K562 (cell line): ENCODE results near the gene RHOF. TPM values are rescaled to one million over a fixed set of nuclear protein-coding genes. Genes with fewer than 3 reads are reported as not detected.
A peak's percentile ranks its signal among the peaks of the same experiment; 100 is the strongest.

Source experiments
- CSDE1 ChIP-seq, 2 experiments: fragments of 450-650 bp; IDR thresholded peaks; 2 replicates each; pipeline ENCODE4 v1.6.1; 2016; ENCODE audit warnings: mild to moderate bottlenecking in 1 of 2
- CUX1 ChIP-seq: fragments of 200-800 bp; sonication (Bioruptor generic); IDR thresholded peaks from 2 replicates; pipeline ENCODE4 v1.6.1; 2016; ENCODE audit warnings: missing genetic modification characterization, missing compliant biosample characterization
- FOSL1 ChIP-seq: fragments of 200-800 bp; sonication (Bioruptor generic); conservative IDR thresholded peaks from 2 replicates; pipeline ENCODE4 v1.6.1; 2016; ENCODE audit warnings: missing genetic modification characterization, missing compliant biosample characterization
- LCOR ChIP-seq: sonication (generic); formaldehyde crosslinking; IDR thresholded peaks from 2 replicates; pipeline ENCODE4 v1.8.0; 2022; ENCODE audit warnings: mild to moderate bottlenecking, missing genetic modification reagents
- MTF1 ChIP-seq: fragments of 250-450 bp; sonication (Bioruptor Pico); IDR thresholded peaks from 2 replicates; pipeline ENCODE4 v1.9.0; 2021; ENCODE audit warnings: moderate library complexity, mild to moderate bottlenecking, inconsistent platforms, borderline replicate concordance
- NFXL1 ChIP-seq: fragments of 450-650 bp; formaldehyde crosslinking; IDR thresholded peaks from 2 replicates; pipeline ENCODE4 v1.4.0; 2021; ENCODE audit warnings: mild to moderate bottlenecking
- PHF21A ChIP-seq: fragments of 450-650 bp; IDR thresholded peaks from 2 replicates; pipeline ENCODE4 v1.6.1; 2017; ENCODE audit warnings: low read depth, borderline replicate concordance
- SMARCE1 ChIP-seq: fragments of 450-650 bp; IDR thresholded peaks from 2 replicates; pipeline ENCODE4 v1.7.1; 2016; ENCODE audit warnings: mild to moderate bottlenecking
- SREBF1 ChIP-seq: fragments of 150-350 bp; IDR thresholded peaks from 2 replicates; pipeline ENCODE4 v1.6.1; 2014; ENCODE audit warnings: antibody characterized with exemption, low read depth, low read length, borderline replicate concordance
- SRSF9 ChIP-seq: fragments of 200-400 bp; formaldehyde crosslinking; IDR thresholded peaks from 2 replicates; pipeline ENCODE4 v1.6.1; 2017; ENCODE audit warnings: low read depth, low read length, borderline replicate concordance
- TAF7 ChIP-seq: fragments of 450-650 bp; IDR thresholded peaks from 2 replicates; pipeline ENCODE4 v1.6.1; 2016; ENCODE audit warnings: missing genetic modification characterization, missing compliant biosample characterization
- ZBTB7A ChIP-seq: IDR thresholded peaks from 2 replicates; pipeline ENCODE4 v1.6.1; 2011; ENCODE audit warnings: low read depth, mild to moderate bottlenecking, low read length, moderate library complexity, borderline replicate concordance; ENCODE audit not compliant: control insufficient read depth
- ZNF212 ChIP-seq: fragments of 450-650 bp; formaldehyde crosslinking; IDR thresholded peaks from 2 replicates; pipeline ENCODE4 v1.4.0; 2020; ENCODE audit warnings: mild to moderate bottlenecking
- ZNF217 ChIP-seq: sonication (generic); formaldehyde crosslinking; IDR thresholded peaks from 2 replicates; pipeline ENCODE4 v1.8.0; 2022; ENCODE audit warnings: mild to moderate bottlenecking, missing genetic modification reagents
- polyA plus RNA-seq, 8 experiments: library from polyadenylated mRNA; depleted of rRNA in 4 of 8; stranded (reverse) in 5 of 8; unstranded in 3 of 8; fragments of >200 nt; fragmentation: Nextera tagmentation in 2 of 8; fragmentation: Illumina TruSeq in 1 of 8; extraction: Ambion mirVana in 2 of 8; extraction: Trizol in 1 of 8; gene quantifications; 2 replicates each; pipeline versions ENCODE4 v1.2.1 to v1.2.3, GENCODE V29; 2011 to 2014; ENCODE audit warnings: inconsistent platforms in 1 of 8, missing spikeins in 1 of 8
- total RNA-seq, 7 experiments: library from RNA; depleted of rRNA in 6 of 7; stranded (reverse); fragments of >200 nt in 6 of 7; fragmentation: Illumina TruSeq in 2 of 7; extraction: Trizol in 2 of 7; gene quantifications; 2 replicates each; pipeline versions ENCODE4 v1.2.1 to v1.2.3, GENCODE V29; 2011 to 2021; ENCODE audit warnings: low replicate concordance in 1 of 7
- TF ChIP-seq, protein P1 (sequence below): fragments of 450-650 bp; IDR thresholded peaks from 2 replicates; pipeline ENCODE4 v1.6.1; 2014; ENCODE audit warnings: low read depth, mild to moderate bottlenecking, moderate library complexity, borderline replicate concordance
- TF ChIP-seq, protein P2 (sequence below): sonication (generic); formaldehyde crosslinking; IDR thresholded peaks from 2 replicates; pipeline ENCODE4 v1.8.1; 2022; ENCODE audit warnings: missing genetic modification reagents
- TF ChIP-seq, protein P3 (sequence below), 2 experiments: fragments of 450-650 bp in 1 of 2; sonication (generic) in 1 of 2; formaldehyde crosslinking in 1 of 2; IDR thresholded peaks in 1 of 2; conservative IDR thresholded peaks in 1 of 2; 2 replicates each; pipeline versions ENCODE4 v1.6.1 to v1.8.1; 2016 to 2023; ENCODE audit warnings: mild to moderate bottlenecking in 2 of 2, moderate library complexity in 2 of 2, inconsistent platforms in 1 of 2, missing genetic modification reagents in 1 of 2

RHOF gene
- total and polyA plus RNA-seq, 9 of the 15 experiments (the other 6 are each of a cell fraction or from before 2014, with no cell fraction given) = 0.13 to 10.1 (median 4.0) TPM

DNA sequence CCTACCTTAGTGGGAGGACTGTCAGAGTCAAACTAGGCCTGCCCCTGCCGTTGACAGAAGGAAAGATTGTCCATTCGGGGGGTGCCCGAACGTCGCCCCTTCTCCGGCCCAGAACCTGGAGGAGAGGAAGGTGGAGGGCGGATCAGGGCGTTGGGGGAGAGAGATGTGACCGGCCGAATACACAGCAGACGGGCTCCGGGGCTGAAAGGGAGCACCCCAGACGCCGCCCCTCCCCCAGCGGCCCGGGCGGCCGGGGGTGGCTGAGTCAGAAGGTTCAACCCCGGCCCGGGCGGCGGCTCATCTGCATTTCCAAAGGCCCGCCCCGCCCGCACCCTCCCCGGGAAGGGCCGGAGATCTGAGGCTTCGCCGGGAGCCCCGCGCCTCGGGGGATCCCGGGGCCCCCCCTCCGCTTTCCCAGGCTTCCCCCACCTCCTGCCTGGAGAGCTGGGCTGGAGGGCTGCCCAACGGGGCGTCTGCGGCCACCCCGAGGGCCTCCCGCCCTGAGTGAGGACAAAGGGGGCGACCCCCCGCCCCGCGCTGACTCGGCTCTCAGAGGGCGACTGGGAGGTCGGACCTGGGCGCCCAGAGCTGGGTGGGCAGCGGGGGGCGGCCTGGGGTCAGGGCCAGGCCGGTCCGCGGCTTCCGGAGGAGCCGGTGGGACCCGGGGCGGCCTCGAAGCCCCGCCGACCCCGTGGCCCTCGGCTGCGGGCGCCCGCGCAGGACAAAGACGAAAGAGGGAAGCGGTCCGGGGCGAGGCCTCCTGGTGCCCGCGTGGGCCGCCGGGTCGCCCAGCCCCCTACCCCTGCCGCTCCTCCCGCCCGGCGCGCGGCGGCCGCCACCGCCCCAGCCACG is 6.6 kb upstream of the RHOF start (continued):
- TF ChIP-seq, protein P1, sequence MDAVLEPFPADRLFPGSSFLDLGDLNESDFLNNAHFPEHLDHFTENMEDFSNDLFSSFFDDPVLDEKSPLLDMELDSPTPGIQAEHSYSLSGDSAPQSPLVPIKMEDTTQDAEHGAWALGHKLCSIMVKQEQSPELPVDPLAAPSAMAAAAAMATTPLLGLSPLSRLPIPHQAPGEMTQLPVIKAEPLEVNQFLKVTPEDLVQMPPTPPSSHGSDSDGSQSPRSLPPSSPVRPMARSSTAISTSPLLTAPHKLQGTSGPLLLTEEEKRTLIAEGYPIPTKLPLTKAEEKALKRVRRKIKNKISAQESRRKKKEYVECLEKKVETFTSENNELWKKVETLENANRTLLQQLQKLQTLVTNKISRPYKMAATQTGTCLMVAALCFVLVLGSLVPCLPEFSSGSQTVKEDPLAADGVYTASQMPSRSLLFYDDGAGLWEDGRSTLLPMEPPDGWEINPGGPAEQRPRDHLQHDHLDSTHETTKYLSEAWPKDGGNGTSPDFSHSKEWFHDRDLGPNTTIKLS = 0 out of 2 replicates have a peak, but pooled peaks have one; percentile 14
- TF ChIP-seq CSDE1 (IDR thresholded peaks at IDR 0.05) = no peak
- TF ChIP-seq, protein P2, sequence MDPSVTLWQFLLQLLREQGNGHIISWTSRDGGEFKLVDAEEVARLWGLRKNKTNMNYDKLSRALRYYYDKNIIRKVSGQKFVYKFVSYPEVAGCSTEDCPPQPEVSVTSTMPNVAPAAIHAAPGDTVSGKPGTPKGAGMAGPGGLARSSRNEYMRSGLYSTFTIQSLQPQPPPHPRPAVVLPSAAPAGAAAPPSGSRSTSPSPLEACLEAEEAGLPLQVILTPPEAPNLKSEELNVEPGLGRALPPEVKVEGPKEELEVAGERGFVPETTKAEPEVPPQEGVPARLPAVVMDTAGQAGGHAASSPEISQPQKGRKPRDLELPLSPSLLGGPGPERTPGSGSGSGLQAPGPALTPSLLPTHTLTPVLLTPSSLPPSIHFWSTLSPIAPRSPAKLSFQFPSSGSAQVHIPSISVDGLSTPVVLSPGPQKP = no peak
- no peak for TF ChIP-seq NFXL1 (CRISPR knock-in tag)
- TF ChIP-seq SMARCE1 = peak; percentile 78
- peak; percentile 87 for TF ChIP-seq ZBTB7A
- peak; percentile 5 for TF ChIP-seq LCOR
- TF ChIP-seq, protein P3, sequence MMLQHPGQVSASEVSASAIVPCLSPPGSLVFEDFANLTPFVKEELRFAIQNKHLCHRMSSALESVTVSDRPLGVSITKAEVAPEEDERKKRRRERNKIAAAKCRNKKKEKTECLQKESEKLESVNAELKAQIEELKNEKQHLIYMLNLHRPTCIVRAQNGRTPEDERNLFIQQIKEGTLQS (IDR thresholded peaks at IDR 0.05) = peak; percentile 76
- TF ChIP-seq, protein P3 (CRISPR knock-in tag; conservative IDR thresholded peaks at IDR 0.05) = no peak
- TF ChIP-seq TAF7 (tag) = peak; percentile 58; the same call in 1 of the 2 replicates
- no peak for TF ChIP-seq MTF1 (CRISPR knock-in tag)
- peak; percentile 89 for TF ChIP-seq FOSL1 (tag)
- TF ChIP-seq ZNF212 (CRISPR knock-in tag) = no peak
- TF ChIP-seq ZNF217 (CRISPR knock-in tag) = no peak
- 0 out of 2 replicates have a peak, but pooled peaks have one; percentile 2 for TF ChIP-seq CUX1 (CRISPR knock-in tag)
- TF ChIP-seq SRSF9 = no peak
- no peak for TF ChIP-seq SREBF1
- TF ChIP-seq PHF21A = 0 out of 2 replicates have a peak, but pooled peaks have one; percentile 28
